Measurements from ENCODE around the gene STX10. TPM values are rescaled to one million over a fixed set of nuclear protein-coding genes. Genes with fewer than 3 reads are reported as not detected.
"Not testable (repeated sequence)": the region's sequence is repeated elsewhere in the genome, so short reads cannot be mapped to it uniquely, and the experiment has no call there.

Gene STX10
- total RNA-seq, 1 experiment from 2014 or later, result 177 TPM

- DNase-seq (ENCODE audit: low read depth); in situ Hi-C loops (cut with HindIII; ENCODE audit: low pct_unique_long_range_greater_than_20kb, low sequenced_read_pairs): not testable (repeated sequence)
Measured at GRCh38 chr19:13166151-13166550, 16.0 kb upstream of the STX10 start.

DNA sequence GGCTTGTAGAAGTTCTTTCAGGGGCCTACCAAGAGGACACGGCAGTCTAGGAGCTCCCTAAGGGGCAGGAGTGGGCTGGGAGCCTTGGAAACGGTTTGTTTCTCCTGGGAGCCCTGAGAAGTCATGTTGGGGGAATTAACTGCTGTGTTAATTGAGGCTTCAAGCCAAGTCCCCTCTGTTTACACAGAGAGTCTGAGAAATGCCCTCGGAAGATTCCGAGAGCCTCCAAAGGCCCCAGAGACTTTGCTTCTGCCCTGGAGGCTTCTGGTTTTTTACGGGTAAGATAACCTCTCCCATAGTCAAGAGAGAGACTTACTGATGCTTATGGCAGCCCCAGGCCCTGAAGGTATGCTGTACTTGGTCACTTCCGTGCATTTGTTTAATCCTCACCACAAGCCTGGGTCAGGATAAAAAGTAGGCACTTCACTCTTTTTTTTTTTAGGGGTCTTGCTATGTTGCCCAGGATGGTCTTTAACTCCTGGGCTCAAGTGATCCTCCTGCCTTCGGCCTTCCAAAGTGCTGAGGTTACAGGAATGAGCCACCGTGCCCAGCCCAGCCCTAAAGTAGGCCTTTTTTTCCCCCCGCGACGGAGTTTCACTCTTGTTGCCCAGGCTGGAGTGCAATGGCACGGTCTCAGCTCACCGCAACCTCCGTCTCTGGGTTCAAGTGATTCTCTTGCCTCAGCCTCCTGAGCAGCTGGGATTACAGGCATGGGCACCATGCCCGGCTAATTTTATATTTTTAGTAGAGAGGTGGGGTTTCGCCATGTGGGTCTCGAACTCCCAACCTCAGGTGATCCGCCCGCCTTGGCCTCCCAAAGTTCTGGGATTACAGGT lies 15.2 kb upstream of the STX10 start:
- in situ Hi-C loops (cut with HindIII; ENCODE audit: low pct_unique_long_range_greater_than_20kb, low sequenced_read_pairs), result no loop called here
- peak; percentile 30 for DNase-seq (ENCODE audit: low read depth)

- peak; percentile 91 for DNase-seq (ENCODE audit: low read depth)
- in situ Hi-C loops (cut with HindIII; ENCODE audit: low pct_unique_long_range_greater_than_20kb, low sequenced_read_pairs), result no loop called here
Measured at GRCh38 chr19:13164343-13165161, 14.4 kb upstream of the STX10 start.

- peak; percentile 97 for DNase-seq (ENCODE audit: low read depth)
- in situ Hi-C loops (cut with HindIII; ENCODE audit: low pct_unique_long_range_greater_than_20kb, low sequenced_read_pairs), result no loop called here
Measured at GRCh38 chr19:13163609-13164342, 13.6 kb upstream of the STX10 start.

DNA sequence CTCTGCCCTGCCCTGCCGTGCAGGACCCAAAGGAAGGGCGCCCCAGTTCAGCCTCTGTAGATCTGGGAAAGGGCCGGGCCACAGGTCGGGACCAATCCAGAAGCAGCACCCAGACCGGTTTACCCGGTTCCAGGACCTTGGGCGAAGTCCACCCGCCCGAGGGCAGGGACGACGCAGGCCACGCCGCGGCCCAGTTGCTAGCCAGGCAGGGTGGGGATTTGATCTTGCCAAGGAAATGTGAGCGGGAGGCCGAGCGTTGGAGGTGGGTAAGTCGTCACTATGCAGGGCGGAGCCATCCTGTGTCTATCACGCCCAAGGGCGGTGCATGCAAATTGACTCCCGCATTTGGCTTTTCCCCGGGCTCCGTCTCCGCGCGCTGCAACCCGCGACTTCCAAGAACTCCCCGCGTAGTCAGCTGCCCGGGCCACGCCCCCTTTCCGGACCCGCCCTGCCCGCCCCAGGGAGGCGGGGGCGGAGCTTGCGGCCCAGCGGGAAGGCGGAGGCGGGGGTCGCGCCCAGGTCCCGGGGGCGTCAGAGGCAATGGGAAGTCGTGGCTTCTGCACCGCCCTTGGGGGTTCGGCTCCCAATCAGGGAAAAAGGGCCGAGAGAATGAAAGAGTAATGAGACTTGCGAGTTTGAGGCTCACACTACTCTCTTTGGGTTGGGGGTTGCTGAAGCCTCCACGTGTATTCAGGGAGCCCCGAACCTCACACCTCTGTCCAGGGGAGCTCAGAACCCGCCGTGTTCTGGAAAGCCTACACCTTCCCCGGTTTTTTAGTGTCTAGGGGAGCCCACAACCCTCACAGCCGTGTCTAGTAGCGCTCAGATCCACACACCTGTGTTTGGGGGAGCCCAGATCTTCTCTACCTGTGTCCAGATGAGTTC lies 12.8 kb upstream of the STX10 start:
- in situ Hi-C loops (cut with HindIII; ENCODE audit: low pct_unique_long_range_greater_than_20kb, low sequenced_read_pairs), result no loop called here
- peak; percentile 97 for DNase-seq (ENCODE audit: low read depth)

DNA sequence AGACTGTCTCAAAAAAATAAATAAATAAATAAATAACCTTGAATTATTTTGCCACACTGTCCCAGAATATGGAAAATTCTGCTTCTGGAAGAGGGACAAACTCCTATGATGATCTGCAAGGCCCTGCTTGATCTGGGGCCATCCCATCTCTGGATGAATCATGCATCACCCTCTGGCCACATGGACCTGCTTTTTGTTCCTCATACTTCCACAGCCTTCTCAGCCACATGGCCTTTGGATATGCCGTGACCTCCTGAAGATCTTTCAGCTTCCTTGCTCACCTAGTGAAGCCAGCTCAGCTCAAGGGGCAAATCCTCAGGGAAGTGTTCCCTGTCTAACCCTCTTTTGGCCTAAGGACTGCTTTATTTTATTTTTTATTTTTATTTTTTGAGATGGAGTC lies 10.4 kb upstream of the STX10 start:
- peak; percentile 56 for DNase-seq (ENCODE audit: low read depth)
- in situ Hi-C loops (cut with HindIII; ENCODE audit: low pct_unique_long_range_greater_than_20kb, low sequenced_read_pairs), result no loop called here

- in situ Hi-C loops (cut with HindIII; ENCODE audit: low pct_unique_long_range_greater_than_20kb, low sequenced_read_pairs), result no loop called here
Measured at GRCh38 chr19:13159713-13160112, 9.5 kb upstream of the STX10 start.

DNA sequence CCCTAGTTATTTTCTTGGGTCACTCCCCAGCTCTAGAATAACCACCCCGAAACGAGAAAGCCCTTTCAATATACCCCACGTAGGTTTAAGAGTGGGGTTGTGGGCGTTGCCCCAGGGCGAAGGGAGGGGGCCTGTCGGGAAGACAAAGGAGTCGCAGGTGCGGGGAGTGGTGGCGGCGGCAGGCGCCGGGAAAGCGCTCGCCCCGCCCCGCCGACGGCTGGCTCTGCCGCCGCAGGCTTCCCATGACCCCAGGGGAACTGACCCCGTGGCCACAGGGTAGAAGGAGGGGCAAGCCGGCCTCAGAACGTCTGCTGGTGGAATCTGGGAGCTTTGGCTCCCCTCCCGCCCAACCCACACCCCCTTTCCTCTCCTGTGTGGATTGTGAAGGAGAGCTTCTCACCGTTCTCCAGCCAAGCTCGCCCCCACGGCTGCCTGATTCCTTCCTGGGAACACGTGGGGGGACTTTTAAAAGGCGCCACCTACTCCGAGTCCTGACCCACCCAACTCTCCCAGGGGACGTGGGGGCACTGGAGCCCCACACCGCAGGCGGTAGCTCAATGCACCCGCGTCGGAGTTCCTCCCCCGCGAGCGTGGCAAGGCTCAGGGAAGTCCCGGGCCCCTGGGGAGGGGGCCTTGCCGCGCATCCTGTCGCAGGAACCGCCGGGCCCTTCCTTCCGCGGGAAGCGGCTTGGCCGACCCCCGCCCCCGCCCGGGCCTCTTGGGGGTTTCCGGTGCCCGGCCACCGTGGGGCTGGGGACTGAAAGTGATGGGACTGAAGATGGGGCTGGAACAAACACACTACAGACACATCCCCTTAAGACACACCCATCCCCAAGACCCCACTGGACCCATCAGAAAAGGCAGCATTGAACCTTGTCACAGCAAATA lies 5.5 kb upstream of the STX10 start:
- in situ Hi-C loops (cut with HindIII; ENCODE audit: low pct_unique_long_range_greater_than_20kb, low sequenced_read_pairs), result no loop called here
- DNase-seq (ENCODE audit: low read depth), result peak; percentile 82

More at GRCh38 chr19:13159713-13160112, 9.5 kb upstream of the STX10 start:
- no peak for DNase-seq (ENCODE audit: low read depth)

- peak; percentile 72 for DNase-seq (ENCODE audit: low read depth)
- in situ Hi-C loops (cut with HindIII; ENCODE audit: low pct_unique_long_range_greater_than_20kb, low sequenced_read_pairs), result no loop called here
Measured at GRCh38 chr19:13154911-13155471, 4.8 kb upstream of the STX10 start.

DNA sequence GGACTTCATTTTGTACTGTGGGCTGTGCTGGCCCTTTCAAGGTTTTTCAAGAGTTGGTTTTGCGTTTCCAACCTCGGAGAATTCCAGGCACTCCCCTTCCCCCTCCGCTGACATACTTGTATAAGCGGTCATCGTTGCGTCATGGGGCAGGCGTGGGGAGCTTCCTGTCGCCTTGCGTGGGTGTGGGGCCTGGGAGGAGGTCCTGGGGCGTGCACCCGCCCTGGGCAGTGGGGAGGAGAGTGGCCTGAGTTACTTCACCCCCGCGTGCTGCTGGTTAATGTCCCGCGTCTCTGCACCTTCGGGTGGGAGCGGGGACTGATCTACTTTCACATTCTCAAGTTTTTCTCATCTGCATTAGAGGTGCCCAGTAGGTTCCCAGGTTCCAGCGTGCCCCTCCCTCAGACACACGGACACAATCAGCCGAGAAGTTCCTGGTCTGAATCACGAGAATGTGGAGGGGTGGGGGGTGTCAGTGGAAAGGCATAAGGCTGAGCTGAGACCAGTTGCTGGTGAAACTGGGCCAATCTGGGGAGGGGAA lies 4.1 kb upstream of the STX10 start:
- peak; percentile 80 for DNase-seq (ENCODE audit: low read depth)
- in situ Hi-C loops (cut with HindIII; ENCODE audit: low pct_unique_long_range_greater_than_20kb, low sequenced_read_pairs), result no loop called here

DNA sequence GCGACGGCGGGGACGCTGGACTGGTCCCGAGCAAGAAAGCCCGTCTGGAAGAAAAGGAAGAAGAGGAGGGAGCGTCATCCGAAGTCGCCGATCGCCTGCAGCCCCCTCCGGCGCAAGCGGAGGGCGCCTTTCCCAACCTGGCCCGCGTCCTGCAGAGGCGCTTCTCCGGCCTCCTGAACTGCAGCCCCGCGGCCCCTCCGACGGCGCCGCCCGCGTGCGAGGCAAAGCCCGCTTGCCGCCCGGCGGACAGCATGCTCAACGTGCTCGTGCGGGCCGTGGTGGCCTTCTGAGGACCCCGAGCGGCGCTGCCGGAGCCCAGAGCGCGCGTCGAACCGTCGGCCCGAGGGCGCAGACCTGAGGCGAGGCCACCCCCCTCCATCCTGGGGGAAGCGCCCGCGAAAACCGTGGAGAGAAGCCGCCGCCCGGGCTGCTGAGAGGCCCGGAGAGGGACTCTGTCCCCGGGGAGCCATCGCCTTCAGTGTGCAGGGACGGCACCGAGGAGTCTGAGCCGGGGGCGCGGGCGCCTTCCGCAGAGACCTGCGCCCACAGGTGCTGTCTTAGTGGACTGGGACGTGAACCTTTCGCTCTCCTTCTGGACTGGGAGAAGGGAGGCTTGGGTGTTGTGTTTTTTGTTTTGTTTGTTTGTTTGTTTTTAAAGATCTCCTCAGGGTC lies 3.5 kb upstream of the STX10 start:
- DNase-seq (ENCODE audit: low read depth), result no peak
- in situ Hi-C loops (cut with HindIII; ENCODE audit: low pct_unique_long_range_greater_than_20kb, low sequenced_read_pairs), result no loop called here

DNA sequence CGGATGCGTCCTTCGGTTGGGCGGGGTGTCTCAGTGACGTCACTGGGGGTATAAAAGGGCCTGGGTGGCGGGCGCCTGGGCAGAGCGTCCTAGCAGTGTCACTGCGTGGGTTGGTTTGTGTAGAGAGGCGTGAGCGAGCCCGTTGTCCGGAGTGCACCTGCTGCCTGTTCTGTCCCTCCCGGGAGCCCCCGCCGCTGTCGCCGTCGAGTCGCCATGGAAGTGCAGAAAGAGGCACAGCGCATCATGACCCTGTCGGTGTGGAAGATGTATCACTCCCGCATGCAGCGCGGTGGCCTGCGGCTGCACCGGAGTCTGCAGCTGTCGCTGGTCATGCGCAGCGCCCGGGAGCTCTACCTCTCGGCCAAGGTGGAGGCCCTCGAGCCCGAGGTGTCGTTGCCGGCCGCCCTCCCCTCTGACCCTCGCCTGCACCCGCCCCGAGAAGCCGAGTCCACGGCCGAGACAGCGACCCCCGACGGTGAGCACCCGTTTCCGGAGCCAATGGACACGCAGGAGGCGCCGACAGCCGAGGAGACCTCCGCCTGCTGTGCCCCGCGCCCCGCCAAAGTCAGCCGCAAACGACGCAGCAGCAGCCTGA lies 2.9 kb upstream of the STX10 start:
- peak; percentile 96 for DNase-seq (ENCODE audit: low read depth)

GRCh38 chr19:13152356-13152973 lies 2.3 kb upstream of the STX10 start:
- DNase-seq (ENCODE audit: low read depth), result no peak
- in situ Hi-C loops (cut with HindIII; ENCODE audit: low pct_unique_long_range_greater_than_20kb, low sequenced_read_pairs), result no loop called here

More for the DNA sequence above, 2.9 kb upstream of the STX10 start:
- in situ Hi-C loops (cut with HindIII; ENCODE audit: low pct_unique_long_range_greater_than_20kb, low sequenced_read_pairs), result no loop called here

- DNase-seq (ENCODE audit: low read depth), result peak; percentile 98
- in situ Hi-C loops (cut with HindIII; ENCODE audit: low pct_unique_long_range_greater_than_20kb, low sequenced_read_pairs), result no loop called here
Measured at GRCh38 chr19:13151605-13152355, 1.6 kb upstream of the STX10 start.
